ENCODE data around the gene KRTAP12-4.

DNA sequence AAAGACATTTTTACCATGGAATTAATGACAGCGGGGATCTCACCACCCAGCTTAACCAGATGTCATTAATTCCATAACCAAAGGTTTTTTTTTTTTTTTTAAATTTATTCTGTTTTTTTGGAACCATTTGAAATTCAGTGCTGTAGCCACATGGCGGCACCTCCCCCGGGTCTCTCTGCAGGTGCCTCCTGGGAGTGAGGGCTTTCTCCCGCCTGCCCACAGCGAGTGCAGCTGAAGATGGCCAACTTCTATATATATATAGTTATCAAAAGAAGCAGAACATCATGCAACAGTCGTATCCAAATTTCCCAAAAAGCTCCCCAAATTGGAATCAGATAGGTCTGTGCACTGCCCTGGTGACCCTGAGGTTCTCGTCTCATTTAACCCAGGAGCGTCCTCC is 39.0 kb downstream of the KRTAP12-4 start:
- TF ChIP-seq, protein P1, sequence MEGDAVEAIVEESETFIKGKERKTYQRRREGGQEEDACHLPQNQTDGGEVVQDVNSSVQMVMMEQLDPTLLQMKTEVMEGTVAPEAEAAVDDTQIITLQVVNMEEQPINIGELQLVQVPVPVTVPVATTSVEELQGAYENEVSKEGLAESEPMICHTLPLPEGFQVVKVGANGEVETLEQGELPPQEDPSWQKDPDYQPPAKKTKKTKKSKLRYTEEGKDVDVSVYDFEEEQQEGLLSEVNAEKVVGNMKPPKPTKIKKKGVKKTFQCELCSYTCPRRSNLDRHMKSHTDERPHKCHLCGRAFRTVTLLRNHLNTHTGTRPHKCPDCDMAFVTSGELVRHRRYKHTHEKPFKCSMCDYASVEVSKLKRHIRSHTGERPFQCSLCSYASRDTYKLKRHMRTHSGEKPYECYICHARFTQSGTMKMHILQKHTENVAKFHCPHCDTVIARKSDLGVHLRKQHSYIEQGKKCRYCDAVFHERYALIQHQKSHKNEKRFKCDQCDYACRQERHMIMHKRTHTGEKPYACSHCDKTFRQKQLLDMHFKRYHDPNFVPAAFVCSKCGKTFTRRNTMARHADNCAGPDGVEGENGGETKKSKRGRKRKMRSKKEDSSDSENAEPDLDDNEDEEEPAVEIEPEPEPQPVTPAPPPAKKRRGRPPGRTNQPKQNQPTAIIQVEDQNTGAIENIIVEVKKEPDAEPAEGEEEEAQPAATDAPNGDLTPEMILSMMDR (IDR thresholded peaks at IDR 0.05; ENCODE audit: insufficient read depth, low read length, poor library complexity, severe bottlenecking) = no peak
- TF ChIP-seq EZH2phosphoT487 (conservative IDR thresholded peaks at IDR 0.05; ENCODE audit: low read length) = no peak
